ENCODE results near the gene ANAPC2.

DNA sequence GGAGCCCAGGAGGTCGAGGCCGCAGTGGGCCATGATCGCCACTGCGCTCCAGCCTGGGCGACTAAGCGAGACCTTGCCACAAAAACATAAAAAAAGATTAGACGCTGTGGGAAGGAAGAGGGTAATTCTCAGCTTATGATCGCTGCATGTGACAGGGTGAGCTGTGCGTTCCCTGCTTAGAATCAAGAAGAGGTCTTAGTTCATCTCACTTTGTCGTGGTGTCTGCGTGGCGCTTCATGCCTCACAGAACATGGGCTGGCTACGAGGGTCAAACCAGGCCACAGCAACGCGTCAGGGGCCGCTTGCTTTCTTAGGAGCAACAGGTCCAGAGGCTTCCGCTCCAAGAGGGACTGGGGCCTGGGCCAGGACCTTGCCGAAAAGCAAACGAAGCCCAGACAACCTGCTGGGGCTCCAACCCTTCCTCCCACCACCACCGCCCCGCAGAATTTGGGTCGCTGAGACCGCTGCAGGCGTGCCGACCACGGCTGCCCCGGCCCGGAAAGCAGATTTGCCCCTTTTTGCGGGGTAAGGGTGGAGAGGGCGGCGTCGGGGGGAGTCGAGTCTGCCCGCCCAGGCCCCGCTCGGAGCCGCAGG is 59.4 kb downstream of the ANAPC2 start:
- TF ChIP-seq, protein P1, sequence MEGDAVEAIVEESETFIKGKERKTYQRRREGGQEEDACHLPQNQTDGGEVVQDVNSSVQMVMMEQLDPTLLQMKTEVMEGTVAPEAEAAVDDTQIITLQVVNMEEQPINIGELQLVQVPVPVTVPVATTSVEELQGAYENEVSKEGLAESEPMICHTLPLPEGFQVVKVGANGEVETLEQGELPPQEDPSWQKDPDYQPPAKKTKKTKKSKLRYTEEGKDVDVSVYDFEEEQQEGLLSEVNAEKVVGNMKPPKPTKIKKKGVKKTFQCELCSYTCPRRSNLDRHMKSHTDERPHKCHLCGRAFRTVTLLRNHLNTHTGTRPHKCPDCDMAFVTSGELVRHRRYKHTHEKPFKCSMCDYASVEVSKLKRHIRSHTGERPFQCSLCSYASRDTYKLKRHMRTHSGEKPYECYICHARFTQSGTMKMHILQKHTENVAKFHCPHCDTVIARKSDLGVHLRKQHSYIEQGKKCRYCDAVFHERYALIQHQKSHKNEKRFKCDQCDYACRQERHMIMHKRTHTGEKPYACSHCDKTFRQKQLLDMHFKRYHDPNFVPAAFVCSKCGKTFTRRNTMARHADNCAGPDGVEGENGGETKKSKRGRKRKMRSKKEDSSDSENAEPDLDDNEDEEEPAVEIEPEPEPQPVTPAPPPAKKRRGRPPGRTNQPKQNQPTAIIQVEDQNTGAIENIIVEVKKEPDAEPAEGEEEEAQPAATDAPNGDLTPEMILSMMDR (IDR thresholded peaks at IDR 0.05): no peak
- TF ChIP-seq POLR2AphosphoS5 (IDR thresholded peaks at IDR 0.05; ENCODE audit: low read depth, low read length): no peak
- TF ChIP-seq, protein P2, sequence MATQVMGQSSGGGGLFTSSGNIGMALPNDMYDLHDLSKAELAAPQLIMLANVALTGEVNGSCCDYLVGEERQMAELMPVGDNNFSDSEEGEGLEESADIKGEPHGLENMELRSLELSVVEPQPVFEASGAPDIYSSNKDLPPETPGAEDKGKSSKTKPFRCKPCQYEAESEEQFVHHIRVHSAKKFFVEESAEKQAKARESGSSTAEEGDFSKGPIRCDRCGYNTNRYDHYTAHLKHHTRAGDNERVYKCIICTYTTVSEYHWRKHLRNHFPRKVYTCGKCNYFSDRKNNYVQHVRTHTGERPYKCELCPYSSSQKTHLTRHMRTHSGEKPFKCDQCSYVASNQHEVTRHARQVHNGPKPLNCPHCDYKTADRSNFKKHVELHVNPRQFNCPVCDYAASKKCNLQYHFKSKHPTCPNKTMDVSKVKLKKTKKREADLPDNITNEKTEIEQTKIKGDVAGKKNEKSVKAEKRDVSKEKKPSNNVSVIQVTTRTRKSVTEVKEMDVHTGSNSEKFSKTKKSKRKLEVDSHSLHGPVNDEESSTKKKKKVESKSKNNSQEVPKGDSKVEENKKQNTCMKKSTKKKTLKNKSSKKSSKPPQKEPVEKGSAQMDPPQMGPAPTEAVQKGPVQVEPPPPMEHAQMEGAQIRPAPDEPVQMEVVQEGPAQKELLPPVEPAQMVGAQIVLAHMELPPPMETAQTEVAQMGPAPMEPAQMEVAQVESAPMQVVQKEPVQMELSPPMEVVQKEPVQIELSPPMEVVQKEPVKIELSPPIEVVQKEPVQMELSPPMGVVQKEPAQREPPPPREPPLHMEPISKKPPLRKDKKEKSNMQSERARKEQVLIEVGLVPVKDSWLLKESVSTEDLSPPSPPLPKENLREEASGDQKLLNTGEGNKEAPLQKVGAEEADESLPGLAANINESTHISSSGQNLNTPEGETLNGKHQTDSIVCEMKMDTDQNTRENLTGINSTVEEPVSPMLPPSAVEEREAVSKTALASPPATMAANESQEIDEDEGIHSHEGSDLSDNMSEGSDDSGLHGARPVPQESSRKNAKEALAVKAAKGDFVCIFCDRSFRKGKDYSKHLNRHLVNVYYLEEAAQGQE (IDR thresholded peaks at IDR 0.05; ENCODE audit: insufficient read depth in 1 of 2, low read depth in 2 of 2, low read length in 1 of 2): no peak
- TF ChIP-seq TCF7L2 (IDR thresholded peaks at IDR 0.05; ENCODE audit: low read depth, low read length): no peak

All from Panc1 (cell line).